ENCODE results near the gene AVPR1B.

Gene AVPR1B

GRCh38 chr1:206136241-206136640, 19.1 kb upstream of the AVPR1B start:
- no peak for TF ChIP-seq CTCF (IDR thresholded peaks at IDR 0.05; ENCODE audit: borderline replicate concordance, control extremely low read depth, extremely low read depth, insufficient read depth, missing control alignments)
- in situ Hi-C loops (cut with MboI; ENCODE audit: low sequenced_read_pairs, unreplicated experiment): no loop called here
- no peak for DNase-seq (ENCODE audit: low spot score)

GRCh38 chr1:206135248-206135647, 18.1 kb upstream of the AVPR1B start:
- in situ Hi-C loops (cut with MboI; ENCODE audit: low sequenced_read_pairs, unreplicated experiment): no loop called here
- no peak for TF ChIP-seq CTCF (IDR thresholded peaks at IDR 0.05; ENCODE audit: borderline replicate concordance, control extremely low read depth, extremely low read depth, insufficient read depth, missing control alignments)
- DNase-seq (ENCODE audit: low spot score): no peak

- in situ Hi-C loops (cut with MboI; ENCODE audit: low sequenced_read_pairs, unreplicated experiment): no loop called here
- no peak for DNase-seq (ENCODE audit: low spot score)
- no peak for TF ChIP-seq CTCF (IDR thresholded peaks at IDR 0.05; ENCODE audit: borderline replicate concordance, control extremely low read depth, extremely low read depth, insufficient read depth, missing control alignments)
Observed at GRCh38 chr1:206133751-206134415, 16.7 kb upstream of the AVPR1B start.

GRCh38 chr1:206131037-206131436, 13.8 kb upstream of the AVPR1B start:
- no peak for DNase-seq (ENCODE audit: low spot score)
- in situ Hi-C loops (cut with MboI; ENCODE audit: low sequenced_read_pairs, unreplicated experiment): no loop called here
- TF ChIP-seq CTCF (IDR thresholded peaks at IDR 0.05; ENCODE audit: borderline replicate concordance, control extremely low read depth, extremely low read depth, insufficient read depth, missing control alignments): no peak

- no peak for DNase-seq (ENCODE audit: low spot score)
- no peak for TF ChIP-seq CTCF (IDR thresholded peaks at IDR 0.05; ENCODE audit: borderline replicate concordance, control extremely low read depth, extremely low read depth, insufficient read depth, missing control alignments)
- in situ Hi-C loops (cut with MboI; ENCODE audit: low sequenced_read_pairs, unreplicated experiment): no loop called here
Observed at GRCh38 chr1:206128196-206128595, 11.0 kb upstream of the AVPR1B start.

- in situ Hi-C loops (cut with MboI; ENCODE audit: low sequenced_read_pairs, unreplicated experiment): no loop called here
- no peak for DNase-seq (ENCODE audit: low spot score)
- TF ChIP-seq CTCF (IDR thresholded peaks at IDR 0.05; ENCODE audit: borderline replicate concordance, control extremely low read depth, extremely low read depth, insufficient read depth, missing control alignments): no peak
Observed at GRCh38 chr1:206127336-206127735, 10.1 kb upstream of the AVPR1B start.

Data from GM13976 (cell line).